Pancreas (tissue), 10 donors: ENCODE data around the gene VIP. TPM values are rescaled to one million over a fixed set of nuclear protein-coding genes. Genes with fewer than 3 reads are reported as not detected.
"Not testable (repeated sequence)": the region's sequence is repeated elsewhere in the genome, so short reads cannot be mapped to it uniquely, and the experiment has no call there.

Experiments
- ATAC-seq, 4 donors: fragments of 200-7000 bp; cut with Tn5 transposase; one replicate each; pipeline versions ENCODE4 v1.8.0 to v1.9.1; 2020; ENCODE audit warnings: mild to moderate bottlenecking in 4 of 4, moderate library complexity in 4 of 4
- DNase-seq, 6 donors: peaks; one replicate each; pipeline ENCODE4 v3.0.0-alpha.2; 2020
- FAIRE-seq: peaks from 2 replicates; lab custom pipeline; 2012; peaks lifted over from hg19 to GRCh38; lab: Jason Lieb, UNC
- H3K27ac ChIP-seq, 4 donors: fragments of 200-600 bp; sonication (generic); 1 replicate in 3 of 4; 2 replicates in 1 of 4; pipeline versions ENCODE4 v1.5.0 to v1.8.0; 2020
- H3K27me3 ChIP-seq, 4 donors: fragments of 200-600 bp; one replicate each; pipeline ENCODE4 v1.8.0; 2021
- H3K36me3 ChIP-seq, 3 donors: fragments of 200-600 bp; sonication (generic) in 1 of 3; one replicate each; pipeline versions ENCODE4 v1.5.0 to v1.8.0; 2020 to 2021
- H3K4me1 ChIP-seq, 3 donors: fragments of 200-600 bp; one replicate each; pipeline ENCODE4 v1.8.0; 2021
- H3K4me3 ChIP-seq, 4 donors: fragments of 200-600 bp; sonication (generic) in 2 of 4; one replicate each; pipeline versions ENCODE4 v1.5.0 to v1.8.0; 2020 to 2021
- H3K9me3 ChIP-seq, 4 donors: fragments of 200-600 bp; one replicate each; pipeline ENCODE4 v1.8.0; 2021
- WGBS, 2 donors: extraction: QIAGEN DNeasy Blood & Tissue Kit; methylation state at CpG; one replicate each; pipeline ENCODE4 v1.1.7; 2013; 5-methylcytosine and 5-hydroxymethylcytosine counted together
- intact Hi-C, 3 donors: fragments of 100-400 bp; cut with DNase I; formaldehyde crosslinking; loops; one replicate each; pipeline versions ENCODE4 v1.11.1 to v1.14.2; 2022
- polyA plus RNA-seq, 2 donors: library from polyadenylated mRNA; stranded (reverse); fragments of 200-250 nt; gene quantifications; one replicate each; pipeline ENCODE4 v1.2.3, GENCODE V29; 2013
- total RNA-seq, 6 donors: library from RNA; stranded (reverse); fragmentation: NEBNext Ultra II Directional in 4 of 6; extraction: Animal tissue kit (Norgen Biotek cat#: 25700) in 4 of 6; gene quantifications; one replicate each; pipeline versions ENCODE4 v1.2.1 to v1.2.4, GENCODE V29; 2021 to 2023
- TF ChIP-seq, protein P1 (sequence below), 4 donors: fragments of 200-600 bp; sonication (generic) in 3 of 4; IDR thresholded peaks; one replicate each; pipeline versions ENCODE4 v1.5.0 to v1.8.0; 2021; ENCODE audit warnings: antibody characterized with exemption in 4 of 4
- donor health status: healthy with polysubstance abuse.
- donor health status: DM: no; HTN: no; CAD: no; lungs with moderate emphysema.
- donor health status: DM: no; HTN: no; CAD: no.
- donor health status: control.
- donor health status: control.
- donor health status: Bipolar disorder and iron deficiency.
- donor health status: DM: yes; HTN: yes; CAD: no.
- donor health status: DM: no; HTN: no; CAD: no.
- donor health status: DM: no; HTN: no; CAD: no.
- donor health status: DM: yes; HTN: yes; CAD: no.

VIP gene
- 1 to 10 TPM in 2 of 6 donors, under 1 TPM in 3, not detected in 1; 0.12 to 1.9 (median 0.81) TPM for total RNA-seq
- 10 to 100 TPM in 1 of 2 donors, 1 to 10 TPM in 1; 5.5 to 28.1 TPM for polyA plus RNA-seq

DNA sequence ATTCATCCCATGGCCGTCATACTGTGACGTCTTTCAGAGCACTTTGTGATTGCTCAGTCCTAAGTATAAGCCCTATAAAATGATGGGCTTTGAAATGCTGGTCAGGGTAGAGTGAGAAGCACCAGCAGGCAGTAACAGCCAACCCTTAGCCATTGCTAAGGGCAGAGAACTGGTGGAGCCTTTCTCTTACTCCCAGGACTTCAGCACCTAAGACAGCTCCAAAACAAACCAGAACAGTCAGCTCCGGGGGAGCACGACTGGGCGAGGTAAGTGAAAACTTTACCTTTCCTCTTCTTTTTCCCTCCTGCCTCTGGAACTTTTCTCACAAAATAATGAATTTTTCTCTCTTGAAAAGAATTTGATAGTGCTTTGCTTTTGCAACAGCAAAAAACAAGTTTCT is at the start of gene VIP:
TSS of gene VIP (plus strand) at position 104 of the 400 bp plus-strand sequence. CDS start 1,381 bp downstream, outside the sequence.
- 5 to 7% methylated on average over 5 of the region's 5 CpGs for WGBS, 2 donors
- TF ChIP-seq, protein P1, sequence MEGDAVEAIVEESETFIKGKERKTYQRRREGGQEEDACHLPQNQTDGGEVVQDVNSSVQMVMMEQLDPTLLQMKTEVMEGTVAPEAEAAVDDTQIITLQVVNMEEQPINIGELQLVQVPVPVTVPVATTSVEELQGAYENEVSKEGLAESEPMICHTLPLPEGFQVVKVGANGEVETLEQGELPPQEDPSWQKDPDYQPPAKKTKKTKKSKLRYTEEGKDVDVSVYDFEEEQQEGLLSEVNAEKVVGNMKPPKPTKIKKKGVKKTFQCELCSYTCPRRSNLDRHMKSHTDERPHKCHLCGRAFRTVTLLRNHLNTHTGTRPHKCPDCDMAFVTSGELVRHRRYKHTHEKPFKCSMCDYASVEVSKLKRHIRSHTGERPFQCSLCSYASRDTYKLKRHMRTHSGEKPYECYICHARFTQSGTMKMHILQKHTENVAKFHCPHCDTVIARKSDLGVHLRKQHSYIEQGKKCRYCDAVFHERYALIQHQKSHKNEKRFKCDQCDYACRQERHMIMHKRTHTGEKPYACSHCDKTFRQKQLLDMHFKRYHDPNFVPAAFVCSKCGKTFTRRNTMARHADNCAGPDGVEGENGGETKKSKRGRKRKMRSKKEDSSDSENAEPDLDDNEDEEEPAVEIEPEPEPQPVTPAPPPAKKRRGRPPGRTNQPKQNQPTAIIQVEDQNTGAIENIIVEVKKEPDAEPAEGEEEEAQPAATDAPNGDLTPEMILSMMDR (IDR thresholded peaks at IDR 0.05): no peak
- intact Hi-C loops: no loop called here
- no peak within 1 kb of the TSS for H3K4me3 ChIP-seq
- H3K4me1 ChIP-seq: no peaks in the 10 kb centered on the region
- no peaks in the 10 kb centered on the region for H3K9me3 ChIP-seq
- no peak within 1 kb of the TSS for H3K27ac ChIP-seq
- H3K36me3 ChIP-seq: no peaks in the 10 kb centered on the region
- DNase-seq (no peak), ATAC-seq (peak in 2 of 4 donors; percentile 37 to 39), FAIRE-seq (no peak)
- H3K27me3 ChIP-seq: no peaks in the 10 kb centered on the region

DNA sequence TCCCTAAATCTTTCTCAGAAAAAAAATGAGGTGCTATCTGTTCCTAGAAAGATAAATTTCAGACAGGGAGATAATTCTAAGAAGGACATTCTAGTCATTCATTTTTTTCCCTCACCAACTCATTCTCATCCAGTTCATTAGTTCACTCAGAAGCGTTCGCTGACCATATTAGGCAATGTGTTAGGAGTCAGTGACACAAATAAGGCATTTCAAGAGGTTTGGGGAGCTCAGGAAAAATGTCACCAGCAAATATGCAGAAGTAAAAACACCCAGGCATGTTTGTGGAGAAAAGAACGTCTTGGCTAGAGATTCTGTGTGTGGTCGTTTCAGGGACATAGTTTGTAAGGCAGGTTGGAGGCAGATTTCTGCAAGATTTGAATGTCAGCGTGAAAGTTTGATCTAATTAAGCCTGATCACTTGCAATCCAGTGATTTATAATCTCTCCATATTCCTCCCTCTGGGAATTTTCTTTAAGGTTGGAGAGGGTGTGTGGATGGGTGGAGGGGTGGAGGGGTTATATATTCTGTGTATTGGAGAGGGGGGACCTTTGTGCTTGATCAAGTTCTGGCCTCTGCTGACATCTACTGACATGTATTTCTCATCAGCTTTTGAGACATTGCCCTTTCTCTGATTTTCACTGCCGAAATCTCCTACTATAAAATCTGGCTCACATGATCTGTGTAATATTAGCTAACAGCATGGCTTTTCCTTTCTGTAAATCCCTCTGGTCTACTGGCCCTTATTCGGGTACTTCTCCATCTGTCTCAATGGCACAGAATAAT is 49.3 kb upstream of the VIP start:
- no peak for DNase-seq
- 34 to 39% methylated on average over 7 of the region's 7 CpGs for WGBS, 2 donors
- Histone ChIP-seq H3K9me3 (no peaks in the 10 kb centered on the region), H3K36me3 (no peaks in the 10 kb centered on the region), H3K27me3 (no peaks in the 10 kb centered on the region), H3K4me3 (no peak overlapping the region), H3K4me1 (no peaks in the 10 kb centered on the region), H3K27ac (no peak overlapping the region)
- ATAC-seq: no peak
- TF ChIP-seq, protein P1 (IDR thresholded peaks at IDR 0.05): no peak
- intact Hi-C loops: no loop called here
- FAIRE-seq: no peak

DNA sequence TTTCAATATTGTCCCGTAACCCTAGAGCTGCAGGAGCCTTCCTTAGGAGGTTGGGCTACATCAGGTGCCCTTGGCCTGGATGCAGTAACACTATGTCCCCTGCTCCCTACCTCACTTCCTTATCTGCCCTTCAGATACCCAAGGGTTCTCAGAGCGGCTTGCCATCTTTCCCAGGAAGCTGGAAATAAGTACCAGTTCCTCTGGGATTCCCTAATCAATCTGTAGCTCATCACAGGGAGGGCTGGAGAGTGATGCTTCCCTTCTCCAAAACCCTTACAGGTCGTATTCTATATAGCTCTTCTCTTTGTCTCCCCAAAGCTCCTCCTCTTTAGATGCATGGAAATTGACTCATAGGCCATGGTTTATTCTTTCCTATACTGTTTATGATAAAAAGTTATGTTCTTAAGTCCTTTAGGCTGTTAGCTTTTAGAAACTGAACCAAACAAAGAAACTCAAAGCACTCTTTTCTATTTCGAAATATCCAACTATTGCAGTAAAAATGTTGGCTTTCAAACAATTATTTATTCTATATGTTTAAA is 48.7 kb upstream of the VIP start:
- WGBS, 2 donors: 34 to 46% methylated on average over 4 of the region's 4 CpGs
- no peak for FAIRE-seq
- no peak for DNase-seq
- Histone ChIP-seq H3K9me3 (no peaks in the 10 kb centered on the region), H3K36me3 (no peaks in the 10 kb centered on the region), H3K4me3 (no peak overlapping the region), H3K27me3 (no peaks in the 10 kb centered on the region), H3K4me1 (no peaks in the 10 kb centered on the region), H3K27ac (no peak overlapping the region)
- intact Hi-C loops: no loop called here
- no peak for ATAC-seq
- TF ChIP-seq, protein P1 (IDR thresholded peaks at IDR 0.05): no peak

DNA sequence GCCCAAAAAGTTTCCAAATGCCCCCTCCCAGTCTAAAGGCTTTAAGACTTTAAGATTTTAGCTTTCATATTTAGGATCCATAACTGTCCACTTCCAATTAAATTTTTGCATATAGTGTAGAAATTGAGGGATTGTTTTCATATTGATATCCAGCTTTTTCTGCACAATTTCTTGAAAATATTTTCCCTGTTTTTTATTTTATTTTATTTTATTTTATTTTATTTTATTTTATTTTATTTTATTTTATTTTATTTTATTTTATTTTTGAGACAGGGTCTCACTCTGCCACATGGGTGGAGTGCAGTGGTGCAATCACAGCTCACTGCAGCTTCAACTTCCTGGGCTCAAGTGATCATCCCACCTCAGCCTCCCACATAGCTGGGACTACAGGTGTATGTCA is 46.8 kb upstream of the VIP start:
- intact Hi-C loops, DNase-seq, H3K27ac ChIP-seq, FAIRE-seq, ATAC-seq, H3K4me3 ChIP-seq, H3K27me3 ChIP-seq, H3K36me3 ChIP-seq, H3K4me1 ChIP-seq, H3K9me3 ChIP-seq: not testable (repeated sequence)

DNA sequence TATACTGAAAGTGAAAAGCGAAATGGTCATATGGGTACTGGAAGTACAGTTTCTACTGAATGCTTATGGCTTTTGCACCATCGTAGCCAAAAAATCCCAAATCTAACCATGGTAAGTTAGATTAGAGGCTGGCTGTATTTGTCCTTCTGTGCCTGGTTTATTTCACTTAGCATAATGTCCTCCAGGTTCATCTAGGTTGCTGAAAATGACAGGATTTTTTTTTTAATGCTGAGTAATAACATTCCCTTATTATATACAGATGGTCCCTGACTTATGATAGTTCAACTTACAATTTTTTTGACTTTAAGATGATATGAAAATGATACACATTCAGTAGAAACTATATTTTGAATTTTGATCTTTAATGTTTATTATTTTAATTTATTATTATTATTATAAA is 45.3 kb upstream of the VIP start:
- DNase-seq (no peak), FAIRE-seq (peak; percentile 17), ATAC-seq (no peak)
- 61 to 66% methylated on average over 2 of the region's 2 CpGs for WGBS, 2 donors
- Histone ChIP-seq H3K27me3 (no peaks in the 10 kb centered on the region), H3K27ac (no peak overlapping the region), H3K4me1 (no peaks in the 10 kb centered on the region), H3K9me3 (no peaks in the 10 kb centered on the region), H3K4me3 (no peak overlapping the region), H3K36me3 (no peaks in the 10 kb centered on the region)
- intact Hi-C loops: no loop called here
- TF ChIP-seq, protein P1 (IDR thresholded peaks at IDR 0.05): no peak
